AG09309 (cell line): Measurements from ENCODE around the gene ELMO1.

Source experiments
- DNase-seq: peaks from one replicate; pipeline ENCODE4 v3.0.0-alpha.2; 2010; ENCODE audit warnings: low read depth
- H3K4me3 ChIP-seq: 2 replicates; pipeline ENCODE4 v1.5.1; 2011; ENCODE audit warnings: mild to moderate bottlenecking, low read depth, low read length, moderate library complexity; ENCODE audit not compliant: control insufficient read depth
- CTCF ChIP-seq: IDR thresholded peaks from 2 replicates; pipeline ENCODE4 v1.5.1; 2011; ENCODE audit warnings: mild to moderate bottlenecking, low read depth, low read length, inconsistent platforms; ENCODE audit not compliant: insufficient read depth, control insufficient read depth; ENCODE audit errors: missing control alignments

The ELMO1 gene

GRCh38 chr7:37282927-37283326, 165.7 kb downstream of the ELMO1 start:
- no peak for TF ChIP-seq CTCF
- H3K4me3 ChIP-seq = no peak overlapping the region
- DNase-seq = no peak

GRCh38 chr7:37282093-37282444, 166.6 kb downstream of the ELMO1 start:
- no peak for TF ChIP-seq CTCF
- no peak overlapping the region for H3K4me3 ChIP-seq
- DNase-seq = no peak

GRCh38 chr7:37281368-37282092, 167.1 kb downstream of the ELMO1 start:
- no peak overlapping the region for H3K4me3 ChIP-seq
- TF ChIP-seq CTCF = no peak
- DNase-seq = no peak

GRCh38 chr7:37277513-37277912, 171.2 kb downstream of the ELMO1 start:
- TF ChIP-seq CTCF = no peak
- DNase-seq = no peak
- H3K4me3 ChIP-seq = no peak overlapping the region

- H3K4me3 ChIP-seq = no peak overlapping the region
- DNase-seq = no peak
- TF ChIP-seq CTCF = no peak
Observed at GRCh38 chr7:37275078-37275710, 173.5 kb downstream of the ELMO1 start.

GRCh38 chr7:37273891-37274290, 174.8 kb downstream of the ELMO1 start:
- TF ChIP-seq CTCF = no peak
- DNase-seq = no peak
- H3K4me3 ChIP-seq = no peak overlapping the region
